Brain microvascular endothelial cell (primary cell): Measurements from ENCODE around the gene FGF22.

Experiments
- DNase-seq: peaks from one replicate; pipeline ENCODE4 v3.0.0-alpha.2; 2020
- H3K27ac ChIP-seq: fragments of 250-450 bp; sonication (Bioruptor Pico); 2 replicates; pipeline ENCODE4 v1.5.1; 2020; ENCODE audit warnings: mild to moderate bottlenecking, moderate library complexity
- H3K27me3 ChIP-seq: fragments of 250-450 bp; sonication (Bioruptor Pico); replicated peaks from 2 replicates; pipeline ENCODE4 v1.5.1; 2020; ENCODE audit warnings: mild to moderate bottlenecking
- H3K36me3 ChIP-seq: fragments of 250-450 bp; sonication (Bioruptor Pico); replicated peaks from 2 replicates; pipeline ENCODE4 v1.5.1; 2020; ENCODE audit warnings: mild to moderate bottlenecking
- H3K4me3 ChIP-seq: 2 replicates; pipeline ENCODE4 v1.5.1; 2011; ENCODE audit warnings: low read depth, mild to moderate bottlenecking, control low read depth, low read length, moderate library complexity
- CTCF ChIP-seq: IDR thresholded peaks from 2 replicates; pipeline ENCODE4 v1.5.1; 2011; ENCODE audit warnings: low read depth, mild to moderate bottlenecking, moderate library complexity, low read length, control low read depth, inconsistent platforms; ENCODE audit errors: missing control alignments
- in situ Hi-C: cut with HindIII; loops from 2 replicates; pipeline ENCODE4 v1.10.0; 2017; ENCODE audit warnings: low sequenced_read_pairs, low pct_ligation_motif_present

FGF22 gene

GRCh38 chr19:593055-593454 lies 46.6 kb upstream of the FGF22 start:
- DNase-seq = no peak

GRCh38 chr19:593505-593904 lies 46.2 kb upstream of the FGF22 start:
- H3K4me3 ChIP-seq = no peak overlapping the region
- no peak for DNase-seq
- no peak for TF ChIP-seq CTCF
- H3K36me3 ChIP-seq = no peaks in the 10 kb centered on the region
- H3K27me3 ChIP-seq = no peaks in the 10 kb centered on the region
- H3K27ac ChIP-seq = no peak overlapping the region
- in situ Hi-C loops = no loop called here

More at GRCh38 chr19:593055-593454, 46.6 kb upstream of the FGF22 start:
- in situ Hi-C loops = no loop called here
- Histone ChIP-seq H3K27ac (no peak overlapping the region), H3K4me3 (no peak overlapping the region), H3K36me3 (no peaks in the 10 kb centered on the region), H3K27me3 (no peaks in the 10 kb centered on the region)
- no peak for TF ChIP-seq CTCF

GRCh38 chr19:594265-594870 lies 45.3 kb upstream of the FGF22 start:
- Histone ChIP-seq H3K36me3 (no peaks in the 10 kb centered on the region), H3K27ac (no peak overlapping the region), H3K4me3 (no peak overlapping the region), H3K27me3 (no peaks in the 10 kb centered on the region)
- no peak for DNase-seq
- no peak for TF ChIP-seq CTCF
- in situ Hi-C loops = no loop called here

- H3K4me3 ChIP-seq = no peak overlapping the region
- no peaks in the 10 kb centered on the region for H3K36me3 ChIP-seq
- DNase-seq = no peak
- in situ Hi-C loops = no loop called here
- no peak overlapping the region for H3K27ac ChIP-seq
- H3K27me3 ChIP-seq = no peaks in the 10 kb centered on the region
- no peak for TF ChIP-seq CTCF
Measured at GRCh38 chr19:595326-596262, 44.1 kb upstream of the FGF22 start.

- Histone ChIP-seq H3K27ac (no peak overlapping the region), H3K4me3 (no peak overlapping the region), H3K27me3 (no peaks in the 10 kb centered on the region), H3K36me3 (no peaks in the 10 kb centered on the region)
- in situ Hi-C loops = no loop called here
- DNase-seq = no peak
- no peak for TF ChIP-seq CTCF
Measured at GRCh38 chr19:596263-596655, 43.4 kb upstream of the FGF22 start.
